AG08395 (cell line): Measurements from ENCODE around the gene MPHOSPH9.
A peak's percentile ranks its signal among the peaks of the same experiment; 100 is the strongest.
"Not testable (repeated sequence)": the region's sequence is repeated elsewhere in the genome, so short reads cannot be mapped to it uniquely, and the experiment has no call there.

ENCODE experiments used
- DNase-seq: peaks from one replicate; pipeline ENCODE4 v3.0.0; 2012; ENCODE audit warnings: mixed read lengths, low spot score

The MPHOSPH9 gene

GRCh38 chr12:123254853-123255446, 22.0 kb upstream of the MPHOSPH9 start:
- DNase-seq: no peak

GRCh38 chr12:123253641-123254459, 20.9 kb upstream of the MPHOSPH9 start:
- no peak for DNase-seq

GRCh38 chr12:123252365-123252764, 19.4 kb upstream of the MPHOSPH9 start:
- not testable (repeated sequence) for DNase-seq

- DNase-seq: no peak
These were observed 18.6 kb upstream of the MPHOSPH9 start for GRCh38 chr12:123251403-123252076.

- DNase-seq: no peak
These were observed 17.8 kb upstream of the MPHOSPH9 start for GRCh38 chr12:123250471-123251383.

- DNase-seq: not testable (repeated sequence)
These were observed 16.2 kb upstream of the MPHOSPH9 start for GRCh38 chr12:123248996-123249741.

GRCh38 chr12:123248129-123248528, 15.2 kb upstream of the MPHOSPH9 start:
- DNase-seq: not testable (repeated sequence)

- no peak for DNase-seq
These were observed 12.7 kb upstream of the MPHOSPH9 start for GRCh38 chr12:123245678-123246077.

GRCh38 chr12:123243671-123244262, 10.8 kb upstream of the MPHOSPH9 start:
- DNase-seq: no peak

GRCh38 chr12:123242116-123242904, 9.4 kb upstream of the MPHOSPH9 start:
- no peak for DNase-seq

GRCh38 chr12:123238961-123239360, 6.0 kb upstream of the MPHOSPH9 start:
- no peak for DNase-seq

GRCh38 chr12:123238330-123238682, 5.4 kb upstream of the MPHOSPH9 start:
- no peak for DNase-seq

GRCh38 chr12:123237646-123238329, 4.8 kb upstream of the MPHOSPH9 start:
- DNase-seq: peak; percentile 58

- no peak for DNase-seq
These were observed 766 bp upstream of the MPHOSPH9 start for GRCh38 chr12:123233505-123234308.

- DNase-seq: no peak
These were observed 502 bp downstream of the MPHOSPH9 start for GRCh38 chr12:123232472-123232806.

- DNase-seq: no peak
These were observed 1.0 kb downstream of the MPHOSPH9 start for GRCh38 chr12:123231931-123232330.

- DNase-seq: no peak
These were observed 3.9 kb downstream of the MPHOSPH9 start for GRCh38 chr12:123229051-123229450.

GRCh38 chr12:123227581-123228258, 5.2 kb downstream of the MPHOSPH9 start:
- no peak for DNase-seq
